Effector CD8-positive, alpha-beta T cell (primary cell): ENCODE measurements around the gene ACVRL1.

Experiments used
- DNase-seq: peaks from one replicate; lab custom pipeline; 2025; lab: John Stamatoyannopoulos, UW

ACVRL1 gene

GRCh38 chr12:51963477-51963876 is 56.2 kb downstream of the ACVRL1 start:
- DNase-seq = no peak

GRCh38 chr12:51969643-51970042 is 62.3 kb downstream of the ACVRL1 start:
- no peak for DNase-seq

GRCh38 chr12:51970904-51971646 is 63.8 kb downstream of the ACVRL1 start:
- DNase-seq = no peak

- DNase-seq = no peak
Measured at GRCh38 chr12:51971679-51972421, 64.5 kb downstream of the ACVRL1 start.

- no peak for DNase-seq
Measured at GRCh38 chr12:51972422-51972812, 65.1 kb downstream of the ACVRL1 start.

GRCh38 chr12:51972849-51973273 is 65.6 kb downstream of the ACVRL1 start:
- DNase-seq = no peak
